ENCODE data around the gene MGLL.

Gene MGLL

DNA sequence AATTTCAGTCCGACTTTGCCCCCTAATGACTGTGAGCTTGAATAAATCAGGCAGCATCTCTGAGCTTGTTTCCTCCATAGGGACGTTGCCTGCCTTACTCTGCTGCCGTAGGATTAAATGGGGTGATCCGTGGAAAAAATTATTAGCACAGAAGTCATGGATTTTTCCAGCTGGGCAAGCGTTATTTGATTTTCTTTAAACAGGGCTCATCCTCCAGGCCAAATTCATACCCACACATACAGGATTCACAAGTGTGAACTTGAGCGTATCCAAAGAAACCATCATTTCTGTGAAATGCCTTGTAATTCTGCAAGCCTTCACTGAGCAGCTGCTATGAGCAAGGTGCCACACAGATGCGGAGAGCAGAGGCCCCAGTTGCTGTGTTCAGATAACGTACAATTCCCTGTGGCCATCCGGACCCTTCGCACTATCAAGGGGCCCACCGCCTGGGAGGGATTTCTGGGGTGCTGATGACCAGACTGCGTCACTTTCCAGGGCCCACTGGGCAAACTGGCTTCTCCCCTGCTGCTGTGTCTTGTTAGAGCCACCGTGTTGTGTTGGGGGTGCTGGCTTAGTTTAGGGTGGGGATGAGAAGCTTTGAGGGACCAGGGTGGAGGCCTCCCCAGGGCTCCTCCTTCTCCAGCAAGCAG, 61.4 kb downstream of the MGLL start:
- Mint-ChIP-seq H3K27ac (peak overlapping the region in 2 of 3 experiments; percentile 25 to 58), H3K9me3 (no peaks in the 10 kb centered on the region), H3K4me1 (peaks cover 31% of the 10 kb centered on the region), H3K36me3 (ENCODE audit: low read depth) (no peaks in the 10 kb centered on the region), H3K4me3 (no peak overlapping the region), H3K27me3 (ENCODE audit: low read depth) (peaks cover 4% of the 10 kb centered on the region)
- TF ChIP-seq, protein P1, sequence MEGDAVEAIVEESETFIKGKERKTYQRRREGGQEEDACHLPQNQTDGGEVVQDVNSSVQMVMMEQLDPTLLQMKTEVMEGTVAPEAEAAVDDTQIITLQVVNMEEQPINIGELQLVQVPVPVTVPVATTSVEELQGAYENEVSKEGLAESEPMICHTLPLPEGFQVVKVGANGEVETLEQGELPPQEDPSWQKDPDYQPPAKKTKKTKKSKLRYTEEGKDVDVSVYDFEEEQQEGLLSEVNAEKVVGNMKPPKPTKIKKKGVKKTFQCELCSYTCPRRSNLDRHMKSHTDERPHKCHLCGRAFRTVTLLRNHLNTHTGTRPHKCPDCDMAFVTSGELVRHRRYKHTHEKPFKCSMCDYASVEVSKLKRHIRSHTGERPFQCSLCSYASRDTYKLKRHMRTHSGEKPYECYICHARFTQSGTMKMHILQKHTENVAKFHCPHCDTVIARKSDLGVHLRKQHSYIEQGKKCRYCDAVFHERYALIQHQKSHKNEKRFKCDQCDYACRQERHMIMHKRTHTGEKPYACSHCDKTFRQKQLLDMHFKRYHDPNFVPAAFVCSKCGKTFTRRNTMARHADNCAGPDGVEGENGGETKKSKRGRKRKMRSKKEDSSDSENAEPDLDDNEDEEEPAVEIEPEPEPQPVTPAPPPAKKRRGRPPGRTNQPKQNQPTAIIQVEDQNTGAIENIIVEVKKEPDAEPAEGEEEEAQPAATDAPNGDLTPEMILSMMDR (IDR thresholded peaks at IDR 0.05; ENCODE audit: unreplicated experiment in 3 of 3), result no peak

DNA sequence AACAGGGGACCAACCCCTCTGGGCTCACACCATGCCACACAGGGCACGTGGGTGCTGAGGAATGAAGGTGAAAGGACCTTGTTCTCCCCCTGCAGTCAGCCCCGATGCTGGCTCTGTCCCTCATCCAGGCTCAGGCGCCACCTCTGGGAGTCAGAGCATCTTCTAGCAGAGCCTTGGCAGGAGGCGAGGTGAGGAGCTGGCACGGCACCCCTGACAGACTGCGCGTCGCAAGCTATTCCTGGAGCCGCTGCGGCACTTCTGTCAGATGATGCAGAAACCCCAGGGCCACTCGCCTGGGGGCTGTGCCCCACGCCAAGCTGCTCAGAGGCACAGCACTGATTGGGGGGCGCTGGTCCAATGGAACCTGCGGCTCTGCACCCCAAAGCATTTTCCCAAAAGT, 62.0 kb downstream of the MGLL start:
- peaks cover 36% of the 10 kb centered on the region for H3K4me1 Mint-ChIP-seq
- no peak overlapping the region for H3K27ac Mint-ChIP-seq
- no peak overlapping the region for H3K4me3 Mint-ChIP-seq
- no peaks in the 10 kb centered on the region for H3K9me3 Mint-ChIP-seq
- no peaks in the 10 kb centered on the region for H3K36me3 Mint-ChIP-seq (ENCODE audit: low read depth)
- H3K27me3 Mint-ChIP-seq (ENCODE audit: low read depth), result peaks cover 4% of the 10 kb centered on the region
- TF ChIP-seq, protein P1 (IDR thresholded peaks at IDR 0.05; ENCODE audit: unreplicated experiment in 3 of 3), result no peak

DNA sequence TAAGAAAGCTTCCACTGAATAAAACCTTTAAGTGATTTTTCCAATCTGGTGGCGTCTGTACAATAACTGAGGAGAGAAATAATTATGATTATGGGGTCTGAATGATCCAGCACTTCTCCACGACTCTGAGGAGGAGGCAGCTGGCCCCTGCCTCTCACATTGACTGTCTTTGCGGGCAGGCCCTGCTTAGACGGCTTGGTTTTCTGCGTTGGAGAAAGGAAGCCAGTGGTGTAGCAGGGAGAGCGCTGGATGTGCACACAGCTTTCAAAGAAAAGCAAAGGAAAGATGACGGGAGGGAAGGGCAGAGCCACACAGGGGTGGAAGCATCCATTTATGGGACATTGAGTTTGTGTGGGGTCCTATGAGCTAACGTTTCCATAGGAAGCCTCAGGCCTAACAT, 62.5 kb downstream of the MGLL start:
- TF ChIP-seq, protein P1 (IDR thresholded peaks at IDR 0.05; ENCODE audit: unreplicated experiment in 3 of 3), result no peak
- H3K4me1 Mint-ChIP-seq, result peaks cover 41% of the 10 kb centered on the region
- H3K27ac Mint-ChIP-seq, result no peak overlapping the region
- H3K4me3 Mint-ChIP-seq, result no peak overlapping the region
- H3K9me3 Mint-ChIP-seq, result no peaks in the 10 kb centered on the region
- H3K27me3 Mint-ChIP-seq (ENCODE audit: low read depth), result peaks cover 10% of the 10 kb centered on the region
- no peaks in the 10 kb centered on the region for H3K36me3 Mint-ChIP-seq (ENCODE audit: low read depth)

DNA sequence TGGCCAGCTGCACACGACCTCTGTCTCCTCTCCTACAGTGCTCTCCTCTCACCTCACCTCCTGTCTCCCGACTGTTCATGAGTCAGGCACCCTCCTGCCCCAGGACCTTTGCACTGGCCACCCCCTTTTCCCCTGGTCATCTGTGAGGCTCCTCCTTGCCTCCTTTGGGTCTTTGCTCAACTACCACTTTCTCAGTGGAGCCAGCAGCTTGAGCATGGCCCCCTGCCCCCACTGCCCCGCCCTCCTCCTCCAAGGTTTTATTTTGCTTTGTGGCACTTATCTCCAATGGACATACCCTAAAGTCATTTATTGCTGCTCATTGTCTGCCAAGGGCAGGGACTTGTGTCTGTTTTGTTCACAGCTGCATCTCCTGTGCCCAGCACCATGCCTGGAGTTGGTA, 64.3 kb downstream of the MGLL start:
- peaks cover 8% of the 10 kb centered on the region for H3K27me3 Mint-ChIP-seq (ENCODE audit: low read depth)

DNA sequence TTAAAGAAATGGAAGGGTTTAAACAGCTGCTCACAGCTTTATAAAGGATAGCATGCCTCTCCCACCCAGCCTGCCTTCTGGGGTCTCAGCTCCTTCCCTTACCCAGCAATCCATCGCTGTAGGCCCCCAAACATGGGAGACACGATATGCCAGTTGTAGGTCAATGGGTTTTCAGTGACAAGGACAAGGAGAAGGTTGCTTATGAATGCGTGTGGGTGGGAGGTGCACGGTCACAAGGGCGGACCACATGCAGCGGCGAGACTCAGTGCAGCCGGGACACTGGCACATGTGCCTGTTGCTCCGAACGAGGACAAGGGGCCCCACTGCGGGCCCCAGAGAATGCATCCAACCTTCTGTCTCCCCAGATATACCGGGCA, 67.0 kb downstream of the MGLL start:
- TF ChIP-seq, protein P1 (IDR thresholded peaks at IDR 0.05; ENCODE audit: unreplicated experiment in 3 of 3), result no peak
- no peaks in the 10 kb centered on the region for H3K36me3 Mint-ChIP-seq (ENCODE audit: low read depth)
- H3K27me3 Mint-ChIP-seq (ENCODE audit: low read depth), result peaks cover 12% of the 10 kb centered on the region
- H3K4me3 Mint-ChIP-seq, result no peak overlapping the region
- H3K27ac Mint-ChIP-seq, result no peak overlapping the region
- H3K4me1 Mint-ChIP-seq, result peaks cover 44% of the 10 kb centered on the region
- H3K9me3 Mint-ChIP-seq, result no peaks in the 10 kb centered on the region

More for the DNA sequence above, 64.3 kb downstream of the MGLL start:
- Mint-ChIP-seq H3K4me3 (no peak overlapping the region), H3K27ac (no peak overlapping the region), H3K36me3 (ENCODE audit: low read depth) (no peaks in the 10 kb centered on the region), H3K4me1 (peaks cover 45% of the 10 kb centered on the region), H3K9me3 (no peaks in the 10 kb centered on the region)
- TF ChIP-seq, protein P1 (IDR thresholded peaks at IDR 0.05; ENCODE audit: unreplicated experiment in 3 of 3), result no peak
